HG03342 (cell line): Measurements from ENCODE around the gene PRKCB.

Experiments
- ATAC-seq: cut with Tn5 transposase; IDR thresholded peaks from one replicate; pipeline ENCODE4 v1.9.1; 2021; ENCODE audit warnings: mild to moderate bottlenecking, moderate library complexity; ENCODE audit not compliant: unreplicated experiment

PRKCB gene

DNA sequence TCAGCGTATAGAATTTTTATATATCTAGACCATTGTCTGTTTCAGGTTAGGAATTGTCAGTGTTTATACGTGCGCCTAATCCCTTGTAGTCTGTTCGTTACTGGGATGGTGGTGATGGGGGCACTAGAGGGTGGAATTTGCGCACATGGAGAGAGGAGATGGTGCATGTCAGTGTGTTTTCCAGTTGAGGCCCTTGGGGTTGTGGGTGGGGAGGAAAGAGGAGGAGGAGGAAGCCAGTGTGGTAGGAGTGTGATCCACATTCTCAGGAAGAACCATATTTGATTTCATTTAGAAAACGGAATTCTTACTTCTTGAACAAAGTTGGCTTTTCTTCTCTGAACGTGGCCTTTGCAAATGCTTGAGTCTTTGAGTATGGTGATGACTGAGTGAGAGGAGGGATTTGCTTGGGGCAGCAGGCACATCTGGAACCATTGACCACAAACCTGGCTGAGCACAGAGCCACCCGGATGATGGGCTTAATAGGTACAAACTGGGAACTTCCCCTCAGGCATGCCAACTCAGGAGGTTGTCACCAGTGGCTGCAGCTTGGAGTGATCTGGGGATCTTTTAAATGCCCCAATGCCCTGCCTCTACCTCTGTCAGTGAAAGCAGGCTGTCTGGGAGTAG, 98.9 kb downstream of the PRKCB start:
- no peak for ATAC-seq

- ATAC-seq, result no peak
Observed at GRCh38 chr16:23940111-23940510, 104.3 kb downstream of the PRKCB start.

DNA sequence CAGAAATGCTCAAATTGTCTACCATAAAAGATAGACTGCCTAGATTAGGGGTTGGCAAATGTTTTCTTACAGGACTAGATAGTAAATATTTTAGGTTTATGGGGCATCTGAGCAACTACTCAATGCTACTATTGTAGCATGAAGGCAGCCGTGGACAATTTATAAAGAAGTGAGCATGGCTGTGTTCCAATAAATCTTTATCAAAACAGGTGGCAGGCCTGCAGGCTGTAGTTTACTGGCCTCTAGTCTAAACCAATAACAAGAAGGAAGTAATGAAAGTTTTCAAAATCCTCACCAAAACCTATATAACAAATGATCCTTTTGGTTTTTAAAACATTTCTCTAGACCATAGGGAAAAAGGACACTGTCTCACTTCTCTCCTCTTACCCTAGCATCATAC, 105.2 kb downstream of the PRKCB start:
- no peak for ATAC-seq

- no peak for ATAC-seq
Observed at GRCh38 chr16:23941963-23942564, 106.3 kb downstream of the PRKCB start.

- ATAC-seq, result no peak
Observed at GRCh38 chr16:23943604-23944003, 107.8 kb downstream of the PRKCB start.

DNA sequence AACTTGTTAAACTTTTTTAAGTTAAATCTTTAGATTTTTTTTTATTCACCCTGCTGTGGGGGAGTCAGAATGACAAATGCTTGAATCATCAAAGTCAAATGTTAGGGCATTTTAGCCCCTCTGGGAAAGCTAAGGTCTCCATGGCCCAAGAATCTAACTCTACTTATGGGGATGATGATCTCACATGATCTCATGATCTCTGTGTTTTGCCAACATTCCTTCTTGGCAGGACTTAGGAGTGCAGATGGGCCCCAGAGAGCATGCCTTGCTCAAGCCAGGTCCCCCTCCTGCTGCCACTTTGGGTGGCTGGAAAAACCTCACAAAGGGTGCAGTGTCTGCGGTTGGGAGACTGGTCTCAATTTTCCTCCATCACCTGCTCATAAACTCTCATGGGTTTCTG, 108.6 kb downstream of the PRKCB start:
- no peak for ATAC-seq

- ATAC-seq, result no peak
Observed at GRCh38 chr16:23945243-23945642, 109.5 kb downstream of the PRKCB start.

DNA sequence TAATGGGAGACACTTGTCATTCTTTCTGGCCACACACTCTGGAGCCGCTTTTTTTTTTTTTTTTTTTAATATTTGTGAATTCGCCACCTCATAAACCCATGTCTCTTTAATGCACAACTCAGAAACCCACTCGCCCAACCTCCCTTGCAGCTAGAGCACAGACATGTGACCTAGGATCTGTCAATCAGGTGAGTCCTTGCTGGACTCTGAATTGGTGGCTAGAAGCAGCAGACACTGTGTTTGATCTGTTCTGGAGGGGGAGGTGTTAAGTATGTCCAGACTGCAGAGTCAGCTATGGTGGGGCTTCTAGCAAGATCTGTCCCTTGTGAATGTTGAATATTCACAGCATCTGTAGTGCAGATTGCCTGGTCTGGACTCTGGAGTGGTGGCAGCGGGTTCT, 112.1 kb downstream of the PRKCB start:
- no peak for ATAC-seq

DNA sequence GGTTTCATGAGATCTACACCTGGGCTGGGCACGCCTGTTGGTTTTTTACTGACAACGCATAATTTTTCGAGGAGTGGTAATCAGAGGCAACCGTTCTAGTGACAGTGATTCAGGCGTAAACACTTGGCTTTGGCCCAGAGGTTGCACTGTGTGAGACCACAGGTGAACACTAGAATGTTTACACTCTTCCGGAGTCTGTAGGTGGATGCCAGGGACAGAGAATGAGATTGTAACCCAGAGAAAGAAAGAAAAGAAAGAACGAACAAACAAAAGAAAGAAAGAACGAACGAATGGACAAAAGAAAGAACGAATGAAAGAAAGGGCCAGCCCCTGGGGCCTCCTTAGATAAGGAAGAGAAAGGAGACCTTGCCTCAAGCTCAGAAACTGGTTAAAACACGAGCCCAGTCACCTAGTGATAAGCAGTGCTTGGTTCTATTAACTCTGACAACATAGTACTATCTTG, 113.2 kb downstream of the PRKCB start:
- no peak for ATAC-seq

GRCh38 chr16:23949630-23950290, 114.0 kb downstream of the PRKCB start:
- ATAC-seq, result no peak

DNA sequence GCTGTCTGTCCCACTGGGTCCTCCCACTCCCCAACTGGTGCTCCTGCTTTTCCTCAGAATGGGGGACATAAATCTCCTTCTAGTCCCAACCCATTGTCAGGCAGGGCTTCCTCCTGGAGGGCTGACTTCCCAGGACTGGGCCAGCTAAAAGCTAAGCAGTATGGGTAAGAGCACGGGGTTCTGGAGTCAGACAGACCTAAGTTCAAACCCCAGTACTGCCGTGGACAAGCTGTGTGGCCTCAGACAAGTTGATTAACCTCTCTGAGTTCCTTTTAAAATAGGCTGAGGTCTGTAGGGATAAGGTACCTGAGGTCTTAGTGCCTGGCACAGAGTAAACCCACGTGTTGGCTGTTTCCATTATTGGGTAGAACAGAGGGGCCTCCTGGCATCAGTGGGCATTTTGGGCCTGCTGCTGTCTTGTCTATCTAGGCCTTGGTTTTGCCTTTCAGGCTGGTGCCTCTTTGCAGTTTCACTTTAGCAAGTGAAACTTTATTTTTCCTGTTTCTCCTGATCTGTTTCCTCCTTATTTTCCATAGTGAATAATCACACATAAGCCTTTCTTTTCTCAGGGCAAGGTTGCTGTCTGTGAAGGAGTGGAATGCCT, 114.6 kb downstream of the PRKCB start:
- ATAC-seq, result no peak

GRCh38 chr16:23950898-23951297, 115.1 kb downstream of the PRKCB start:
- no peak for ATAC-seq

DNA sequence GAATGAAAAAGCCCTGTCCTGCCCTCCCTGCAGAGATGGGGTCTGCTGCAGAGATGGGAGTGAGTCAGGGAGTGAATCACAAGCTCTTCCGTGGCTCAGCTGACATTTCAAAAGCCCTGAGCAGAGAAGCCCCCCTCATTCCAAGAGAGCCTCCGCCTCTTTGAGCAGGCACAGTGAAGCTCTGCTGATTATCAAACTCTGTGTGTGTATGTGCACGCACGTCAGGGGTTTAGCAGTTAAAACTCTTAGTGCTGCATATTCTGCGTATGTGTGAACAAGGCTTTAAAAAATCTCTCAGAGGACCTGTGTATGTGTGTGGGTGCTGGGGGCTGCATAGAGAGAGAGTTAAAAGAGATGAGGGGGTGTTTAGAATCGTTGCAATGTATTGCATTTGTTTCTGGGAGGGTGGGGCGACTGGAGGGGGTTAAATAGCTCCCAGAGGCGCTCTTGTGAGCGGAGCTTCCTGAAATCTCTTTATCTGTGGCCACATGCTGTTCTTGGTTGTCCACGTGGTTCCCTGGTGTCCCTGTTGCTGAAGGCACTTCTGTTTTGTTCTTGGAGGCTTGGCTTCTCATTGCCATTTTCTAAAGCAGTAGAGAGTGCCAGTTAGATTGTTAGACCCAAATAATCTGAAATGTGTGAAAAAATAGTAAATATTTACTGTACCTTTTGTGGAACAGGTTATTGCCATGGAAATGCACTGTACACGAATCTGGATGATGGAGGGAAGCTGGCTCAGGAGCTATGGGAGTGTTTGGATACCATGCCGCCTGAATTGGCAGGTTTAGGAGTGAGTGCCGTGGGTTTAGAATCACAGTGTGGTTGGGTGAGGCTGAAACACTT, 116.6 kb downstream of the PRKCB start:
- no peak for ATAC-seq

- no peak for ATAC-seq
Observed at GRCh38 chr16:23952971-23953300, 117.2 kb downstream of the PRKCB start.

DNA sequence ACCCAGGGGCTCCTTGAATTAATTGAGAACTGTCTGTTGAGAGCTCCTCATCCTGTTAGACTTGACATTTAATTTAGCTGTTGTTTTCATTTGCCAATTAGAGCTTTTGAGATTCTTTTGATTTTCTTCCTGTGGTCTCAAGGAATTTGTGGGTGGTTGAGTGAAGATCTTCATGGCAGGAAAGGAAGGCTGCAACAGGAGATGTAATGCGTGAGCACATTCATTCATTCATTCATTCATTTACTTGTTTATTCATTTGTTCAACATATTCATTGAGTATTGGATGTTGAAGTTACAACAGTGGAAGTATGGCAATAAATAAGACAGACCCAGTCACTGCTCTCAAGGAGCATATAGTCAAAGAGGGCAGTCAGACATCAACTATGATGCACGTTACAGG, 117.7 kb downstream of the PRKCB start:
- no peak for ATAC-seq

DNA sequence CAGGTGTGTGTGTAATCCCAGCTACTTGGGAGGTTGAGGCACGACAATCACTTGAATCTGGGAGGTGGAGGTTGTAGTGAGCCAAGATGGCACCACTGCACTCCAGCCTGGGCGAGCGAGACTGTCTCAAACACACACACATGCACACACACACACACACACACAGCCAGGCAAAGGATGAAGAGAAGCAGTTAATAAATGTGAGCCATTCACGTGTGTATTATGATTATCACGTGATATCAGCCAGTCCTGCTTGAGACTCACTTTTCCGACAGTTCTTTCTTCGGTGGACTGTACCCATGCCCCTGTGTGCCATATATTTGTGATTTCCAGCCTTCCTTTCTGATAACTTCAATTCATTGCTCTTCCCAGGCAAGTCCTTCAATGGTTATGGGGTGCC, 119.3 kb downstream of the PRKCB start:
- no peak for ATAC-seq

DNA sequence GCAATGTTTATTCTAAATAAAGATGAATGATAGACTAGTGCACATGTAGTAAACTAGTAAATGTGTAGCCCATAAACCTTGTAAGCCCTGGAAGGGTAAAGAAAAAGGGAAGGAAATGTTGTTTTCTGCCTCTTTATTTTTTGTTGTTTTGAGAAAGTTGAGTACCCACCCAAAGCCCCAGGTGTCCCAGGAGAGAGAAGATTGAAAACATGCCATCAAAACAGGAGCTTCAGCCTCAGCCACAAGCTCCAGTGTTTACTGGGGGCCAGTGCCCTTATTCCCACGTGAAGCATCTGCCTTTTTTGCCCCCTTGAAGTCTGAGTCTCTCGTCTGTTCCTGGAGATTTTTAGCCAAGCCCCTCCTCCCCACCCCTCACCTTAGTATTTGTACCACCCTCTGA, 121.5 kb downstream of the PRKCB start:
- no peak for ATAC-seq

DNA sequence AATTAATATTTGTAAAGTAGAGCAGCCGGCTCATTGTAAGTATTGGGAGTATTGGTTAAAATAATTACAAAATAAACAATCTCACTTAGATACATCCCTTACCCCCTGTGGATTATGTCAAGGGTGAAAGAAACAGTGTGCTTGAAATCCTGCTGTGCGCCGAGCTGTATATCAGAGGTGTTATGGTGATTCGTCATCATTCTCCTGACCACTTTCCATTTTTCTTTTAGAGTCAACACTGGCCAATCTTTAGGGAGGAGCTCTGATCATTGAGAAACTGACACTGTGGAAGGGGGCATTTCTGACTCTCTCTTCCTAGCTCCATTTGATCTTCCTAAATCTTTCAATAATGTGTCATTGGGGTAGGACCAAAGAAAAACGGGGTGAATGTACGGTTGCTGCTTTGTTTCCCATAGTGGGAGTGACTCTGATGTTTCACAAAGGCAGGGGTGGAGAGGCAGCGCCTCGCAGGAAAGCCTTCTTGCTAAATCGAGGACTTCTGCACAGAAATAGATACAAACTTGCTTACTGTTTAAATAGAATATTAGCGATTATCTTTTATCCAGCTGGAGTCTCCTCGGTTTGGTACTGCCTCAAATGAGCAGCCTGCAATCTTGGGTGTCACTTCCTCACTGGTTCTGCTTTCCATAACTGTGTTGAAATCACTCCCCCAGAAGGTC, 123.4 kb downstream of the PRKCB start:
- peak; percentile 46 for ATAC-seq

GRCh38 chr16:23959752-23960072, 123.9 kb downstream of the PRKCB start:
- no peak for ATAC-seq

- peak; percentile 18 for ATAC-seq
Observed at GRCh38 chr16:23960081-23960885, 124.5 kb downstream of the PRKCB start.
